ENCODE measurements around the gene EPB41L1.

GRCh38 chr20:36112112-36112511 is 42.4 kb upstream of the EPB41L1 start:
- TF ChIP-seq CTCF (IDR thresholded peaks at IDR 0.05; ENCODE audit: insufficient read depth, low read length) (no peak), SPI1 (IDR thresholded peaks at IDR 0.05; ENCODE audit: borderline replicate concordance, low read depth) (no peak)

Measured in HL-60 (cell line).